GM18907 (cell line): ENCODE results near the gene COPS3.

ENCODE experiments used
- ATAC-seq: cut with Tn5 transposase; IDR thresholded peaks from one replicate; pipeline ENCODE4 v1.9.1; 2021; ENCODE audit warnings: mild to moderate bottlenecking, moderate library complexity; ENCODE audit not compliant: unreplicated experiment

The COPS3 gene

GRCh38 chr17:17246879-17247278 lies 34.2 kb downstream of the COPS3 start:
- no peak for ATAC-seq

DNA sequence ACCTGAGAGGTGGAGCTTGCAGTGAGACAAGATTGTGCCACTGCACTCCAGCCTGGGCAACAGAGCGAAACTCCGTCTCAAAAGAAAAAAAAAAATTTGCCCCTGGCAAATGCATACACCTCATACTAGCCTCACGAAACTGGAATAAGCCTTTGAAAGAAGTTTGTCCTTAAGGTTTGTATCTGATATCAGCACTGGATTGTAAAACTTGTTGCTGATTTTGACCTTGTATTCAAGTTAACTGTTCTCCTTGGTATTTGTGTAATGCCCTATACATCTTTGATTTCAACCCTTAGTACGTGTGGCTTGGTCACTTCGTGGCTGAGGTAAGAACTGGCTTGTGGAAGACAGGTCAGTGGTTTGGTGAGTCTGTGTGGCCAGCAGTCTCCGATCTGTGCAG lies 37.9 kb downstream of the COPS3 start:
- ATAC-seq = no peak

GRCh38 chr17:17242246-17242645 lies 38.8 kb downstream of the COPS3 start:
- no peak for ATAC-seq

- ATAC-seq = no peak
These were observed 39.4 kb downstream of the COPS3 start for GRCh38 chr17:17241656-17242055.

- ATAC-seq = no peak
These were observed 41.2 kb downstream of the COPS3 start for GRCh38 chr17:17239832-17240231.

- peak; percentile 76 for ATAC-seq
These were observed 43.8 kb downstream of the COPS3 start, which contains the start of gene FLCN for GRCh38 chr17:17237026-17237799. FLCN (minus strand) TSS chr17:17237168; CDS start chr17:17228137, 9,031 bp downstream.

DNA sequence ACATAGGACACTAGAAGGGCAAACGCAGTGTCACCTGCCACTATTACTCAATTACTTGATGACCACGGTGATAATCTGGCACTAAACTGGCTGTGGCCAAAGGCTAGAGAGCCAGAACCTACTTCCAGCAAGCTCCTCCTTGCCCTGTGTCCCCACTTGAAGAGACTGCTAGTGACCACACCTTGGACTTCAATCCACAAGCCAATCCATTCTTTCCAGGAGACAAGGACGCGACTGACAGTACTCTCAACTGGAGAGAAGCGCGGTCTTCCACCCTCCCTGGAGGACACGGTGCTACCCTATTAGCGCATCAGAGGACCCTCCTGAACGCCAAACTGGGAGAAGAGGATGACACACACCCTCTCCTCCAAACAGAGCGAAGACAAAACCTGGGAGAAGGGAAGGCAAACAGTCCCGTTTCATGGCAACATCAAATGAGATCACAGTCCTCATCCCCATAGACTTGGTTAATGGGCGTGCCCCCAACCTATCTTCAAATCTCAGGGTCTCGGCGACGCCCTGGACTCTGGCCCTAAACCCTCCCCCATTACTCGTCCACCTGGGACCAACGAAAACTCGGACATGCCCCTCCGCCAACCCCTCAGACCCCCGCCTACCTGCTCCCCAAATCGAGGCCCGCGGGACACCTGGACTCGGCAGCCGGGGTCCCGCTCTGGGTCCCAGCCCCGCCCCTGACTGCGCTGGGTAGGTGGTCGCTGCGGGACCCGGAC lies 44.6 kb downstream of the COPS3 start:
- peak; percentile 19 for ATAC-seq

- ATAC-seq = no peak
These were observed 45.6 kb downstream of the COPS3 start for GRCh38 chr17:17235212-17236174.

- ATAC-seq = no peak
These were observed 48.8 kb downstream of the COPS3 start for GRCh38 chr17:17232303-17232621.

DNA sequence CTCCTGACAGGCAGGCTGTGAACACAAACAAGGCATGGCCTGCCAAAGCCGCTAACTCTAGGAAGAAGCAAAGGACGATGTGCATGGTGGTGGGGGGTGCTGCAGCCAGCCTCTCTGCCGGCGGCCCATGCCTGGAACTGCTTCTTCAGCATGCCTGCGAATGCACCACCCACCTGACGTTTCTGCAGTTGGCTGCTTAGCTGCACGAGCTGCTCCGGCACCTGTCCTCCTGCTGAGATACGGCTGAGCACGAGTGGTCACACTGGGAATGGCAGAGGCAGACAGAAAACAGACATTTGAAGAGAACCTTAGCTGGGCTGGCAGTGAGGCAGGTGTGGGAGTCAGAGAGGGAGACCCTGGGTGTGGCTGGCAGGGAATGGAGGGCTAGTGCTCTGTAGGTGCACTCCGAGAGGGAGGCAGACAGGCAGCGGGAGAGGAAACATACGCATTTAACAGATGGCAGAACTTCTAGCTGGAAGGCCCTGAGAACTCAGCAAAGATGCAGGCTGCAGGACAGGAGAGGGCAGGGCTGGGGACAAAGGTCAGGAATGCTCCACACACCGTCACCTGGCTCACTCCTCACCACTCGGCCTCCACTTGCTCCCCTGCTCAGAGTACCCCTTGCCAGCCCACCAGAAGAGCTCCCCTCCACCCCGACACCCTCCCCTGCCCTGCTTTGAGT lies 49.3 kb downstream of the COPS3 start:
- no peak for ATAC-seq

DNA sequence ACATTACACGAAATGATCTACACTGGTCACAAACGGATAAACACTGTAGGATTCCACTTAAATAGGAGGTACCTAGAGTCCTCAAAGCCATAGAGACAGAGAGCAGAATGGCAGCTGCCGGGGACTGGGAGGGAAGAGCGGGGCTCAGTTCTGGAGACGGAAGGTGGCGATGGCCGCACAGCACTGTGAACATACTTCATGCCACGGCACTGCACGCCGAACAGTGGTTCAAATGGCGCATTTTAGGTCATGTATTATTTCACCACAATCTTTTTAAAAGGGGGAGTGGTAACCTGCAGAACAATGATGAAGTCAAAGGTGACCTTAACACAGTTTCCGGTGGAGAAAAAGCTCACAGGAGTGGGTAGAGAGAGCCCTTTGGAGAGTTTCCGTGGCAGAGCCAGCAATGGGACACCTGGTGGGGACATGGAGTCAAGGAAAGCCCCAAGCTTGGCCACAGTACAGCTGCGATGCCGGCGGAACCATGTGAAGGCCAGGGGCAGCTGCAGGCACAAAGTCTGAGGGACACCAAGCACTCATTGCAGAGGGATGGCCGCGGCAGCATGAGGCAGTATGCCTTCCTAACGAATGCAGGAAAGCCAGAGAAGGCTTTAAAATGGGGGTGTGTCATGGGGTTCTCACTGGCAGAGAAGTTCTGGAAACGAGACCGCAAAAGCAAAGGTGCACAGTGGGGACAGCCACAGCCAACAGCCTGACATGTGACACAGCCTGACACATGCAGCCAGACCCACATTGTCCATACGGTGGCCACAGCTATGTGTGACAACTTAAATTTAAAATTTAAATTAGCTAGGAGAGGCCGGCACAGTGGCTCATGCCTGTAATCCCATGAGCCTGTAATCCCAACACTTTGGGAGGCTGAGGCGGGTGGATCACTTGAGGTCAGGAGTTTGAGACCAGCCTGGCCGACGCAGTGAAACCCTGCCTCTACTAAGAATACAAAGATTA lies 51.3 kb downstream of the COPS3 start:
- ATAC-seq = no peak

DNA sequence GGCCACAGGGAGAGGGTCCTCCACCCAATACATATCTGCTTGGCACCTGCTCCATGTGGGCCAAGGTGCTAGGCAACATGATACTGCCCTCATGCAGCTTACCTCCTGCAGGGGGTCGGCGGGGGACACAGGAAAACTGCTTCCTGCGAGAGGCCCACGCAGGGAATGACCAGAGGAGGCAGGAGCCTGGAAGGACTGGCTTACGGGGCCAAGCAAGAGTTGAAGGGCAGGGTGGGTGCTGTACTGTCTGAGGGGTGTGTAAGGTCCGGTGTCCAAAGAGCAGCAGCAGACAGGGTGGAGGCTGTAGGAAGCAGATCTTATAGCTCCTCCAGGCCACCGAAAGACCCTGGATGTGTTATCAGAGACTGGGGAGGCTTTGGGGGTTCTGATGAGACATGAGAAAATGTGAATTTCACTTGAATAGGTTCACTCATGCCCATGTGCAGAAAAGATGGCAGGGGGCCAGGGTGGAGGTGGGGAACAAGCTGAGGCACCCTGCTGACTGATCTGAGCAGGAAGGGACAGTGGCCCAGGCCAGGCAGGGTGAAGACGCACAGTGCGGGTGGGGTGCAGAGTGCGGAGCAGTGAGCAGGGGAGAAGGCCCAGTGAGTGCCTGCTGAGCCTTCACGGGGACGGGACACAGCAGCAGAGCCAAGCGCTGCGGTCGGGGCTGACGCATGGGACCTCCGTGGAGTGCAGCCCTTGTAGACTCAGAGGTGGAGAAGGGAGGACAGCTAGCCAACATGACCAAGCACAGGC lies 52.3 kb downstream of the COPS3 start:
- ATAC-seq = no peak

DNA sequence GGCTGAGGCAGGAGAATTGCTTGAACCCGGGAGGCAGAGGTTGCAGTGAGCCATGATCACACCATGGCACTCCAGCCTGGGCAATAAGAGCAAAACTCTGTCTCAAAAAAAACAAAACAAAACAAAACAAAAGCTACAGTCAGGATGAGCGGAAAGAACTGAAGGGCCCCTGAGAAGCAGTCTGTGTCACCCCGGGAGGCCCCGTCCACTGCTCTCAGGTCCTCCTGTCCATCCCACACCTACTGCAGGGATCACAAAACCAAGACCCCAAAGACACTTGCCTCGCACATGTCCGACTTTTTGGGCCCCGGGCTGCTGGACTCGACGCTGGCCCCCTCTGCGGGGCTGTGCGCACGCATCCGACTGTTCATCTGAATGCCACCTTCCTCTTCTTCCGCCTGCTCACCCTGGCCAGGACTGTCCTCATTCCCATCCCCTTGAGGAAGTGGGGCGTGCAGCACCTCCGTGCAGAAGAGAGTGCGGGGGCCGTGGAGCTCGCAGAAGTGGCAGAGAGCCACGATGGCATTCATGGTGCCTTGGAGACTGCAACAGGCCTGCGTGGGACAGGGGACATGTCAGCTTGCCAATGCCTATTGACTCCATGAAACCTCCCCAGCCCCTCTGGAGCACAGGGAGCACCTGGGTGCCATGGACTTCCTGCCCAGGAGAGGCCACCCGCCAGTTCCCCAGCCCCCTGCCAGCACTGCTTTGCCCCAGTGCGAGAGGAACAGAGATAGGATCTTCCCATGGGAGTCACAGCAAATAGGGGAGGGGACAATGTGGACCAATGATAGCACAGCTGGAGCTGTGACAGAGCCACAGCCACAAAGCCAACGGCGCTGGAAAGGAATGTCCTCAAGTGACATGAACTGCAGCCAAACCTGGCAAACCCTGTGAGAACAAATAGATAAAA lies 53.2 kb downstream of the COPS3 start:
- no peak for ATAC-seq

DNA sequence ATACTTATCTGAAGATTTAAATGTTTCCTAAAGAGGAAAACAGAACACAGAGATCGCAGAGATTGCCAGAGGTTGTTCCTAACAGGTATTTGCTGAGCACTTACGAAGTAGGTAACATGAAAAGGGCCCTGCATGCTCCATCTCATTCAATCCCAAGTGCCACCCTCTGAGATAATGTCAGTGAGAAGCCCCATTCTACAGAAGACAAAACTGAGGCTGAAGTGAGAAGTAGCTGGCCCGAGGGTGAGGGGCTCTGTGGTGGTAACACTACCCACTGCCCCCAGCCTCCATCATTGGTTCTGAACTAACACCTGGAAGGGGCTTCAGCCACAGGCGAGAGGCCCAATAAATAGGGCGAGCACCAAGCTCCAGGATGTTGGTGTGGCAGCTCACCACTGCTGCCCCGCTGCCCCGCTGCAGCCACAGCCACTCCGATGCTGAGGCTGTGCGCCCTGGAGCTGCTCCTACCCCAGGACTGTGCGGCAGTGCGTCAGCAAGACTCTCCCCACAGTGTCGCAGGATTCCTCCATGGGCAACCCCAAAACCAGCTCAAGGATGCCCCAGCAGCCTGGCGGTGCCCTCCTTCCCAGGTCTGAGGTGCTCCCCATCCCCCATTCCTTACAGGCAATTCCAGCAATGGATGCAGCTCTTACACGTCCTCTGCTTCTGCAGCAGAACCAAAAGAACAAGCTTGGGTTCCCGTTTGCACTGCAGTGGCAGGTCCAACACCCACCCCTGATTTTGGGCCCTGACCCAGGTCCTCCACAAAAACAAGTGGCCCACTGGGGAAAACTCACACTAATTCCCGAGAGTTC lies 54.4 kb downstream of the COPS3 start:
- no peak for ATAC-seq

DNA sequence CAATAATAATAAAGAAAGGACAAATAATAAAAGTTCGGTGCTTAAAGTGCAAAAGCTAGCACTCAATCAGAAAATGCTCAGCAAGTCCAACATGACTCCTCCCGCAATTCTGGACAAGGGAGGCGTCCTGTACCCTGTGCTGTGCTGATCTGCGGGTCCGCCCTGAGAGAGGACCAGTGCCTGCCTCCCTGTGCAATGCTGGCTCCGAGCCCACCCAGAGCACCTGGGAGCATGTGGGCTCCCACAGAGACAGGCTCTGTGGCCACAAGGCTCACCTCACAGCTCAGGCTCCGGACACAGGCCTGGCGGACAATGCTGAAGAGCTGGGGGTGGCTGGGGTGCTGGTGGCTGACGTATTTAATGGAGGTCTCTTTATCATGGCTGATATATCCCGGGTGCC lies 55.1 kb downstream of the COPS3 start:
- ATAC-seq = no peak

DNA sequence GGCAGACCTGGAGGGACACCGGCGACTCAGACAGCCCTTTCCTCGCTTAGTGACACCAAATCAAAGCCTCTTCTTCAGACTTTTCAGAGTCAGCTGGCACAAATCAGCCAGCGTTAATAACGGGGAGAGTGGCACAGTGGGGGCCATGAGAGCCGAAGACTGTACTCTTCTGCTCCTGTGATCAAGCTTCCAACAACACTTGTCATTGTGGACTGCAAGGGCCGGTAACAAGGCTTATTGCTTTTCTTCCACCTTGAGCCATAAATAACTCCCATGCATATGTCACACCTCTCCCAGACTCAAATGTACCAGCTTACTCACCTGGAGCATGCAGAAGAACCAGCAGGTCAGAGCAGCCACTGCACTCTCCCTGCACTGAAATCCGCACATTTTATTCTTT lies 56.9 kb downstream of the COPS3 start:
- ATAC-seq = no peak

DNA sequence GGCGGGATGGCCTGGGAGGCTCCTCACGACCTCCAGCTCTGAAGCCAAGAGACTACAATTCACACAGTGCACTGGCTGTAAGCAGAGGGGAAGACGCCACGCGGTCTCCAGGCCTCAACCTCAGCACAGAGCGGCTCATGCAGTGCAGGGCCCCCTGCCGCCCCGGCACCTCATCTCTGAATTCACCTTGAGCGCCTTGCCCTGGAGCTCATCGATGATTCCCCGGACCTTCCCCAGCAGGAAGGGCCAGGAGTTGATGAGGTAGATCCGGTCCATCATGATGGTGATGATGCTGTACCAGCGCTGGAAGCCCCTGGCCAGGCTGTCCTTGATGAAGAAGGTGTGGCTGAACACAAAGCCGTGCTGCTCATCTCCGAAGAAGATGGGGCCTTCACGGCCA lies 57.3 kb downstream of the COPS3 start:
- no peak for ATAC-seq
